Adrenal gland (tissue), 5 donors: Measurements from ENCODE around the gene RBM28.

ENCODE experiments used
- CTCF ChIP-seq, 6 experiments: fragments of 450-650 bp in 4 of 6; fragments of 200-600 bp in 2 of 6; sonication (generic) in 1 of 6; IDR thresholded peaks; 1 replicate in 5 of 6; 2 replicates in 1 of 6; pipeline versions ENCODE4 v1.5.1 to v1.8.0; 2016 to 2021; ENCODE audit warnings: antibody characterized with exemption in 6 of 6, mild to moderate bottlenecking in 2 of 6, moderate library complexity in 1 of 6
- POLR2A ChIP-seq, 2 donors: fragments of 450-650 bp; IDR thresholded peaks; one replicate each; pipeline ENCODE4 v1.6.1; 2017; ENCODE audit warnings: antibody characterized with exemption in 2 of 2, mild to moderate bottlenecking in 2 of 2, moderate library complexity in 1 of 2
- donor health status: DM: no; HTN: no; CAD: no.

- no peak for TF ChIP-seq CTCF (IDR thresholded peaks at IDR 0.05)
- TF ChIP-seq POLR2A (IDR thresholded peaks at IDR 0.05): no peak
Measured at GRCh38 chr7:128299109-128299607, 44.5 kb downstream of the RBM28 start.
